K562 (cell line): ENCODE results near the gene MRPL30. TPM values are rescaled to one million over a fixed set of nuclear protein-coding genes. Genes with fewer than 3 reads are reported as not detected.

Experiments used
- ASH1L ChIP-seq: fragments of 450-650 bp; IDR thresholded peaks from 2 replicates; pipeline ENCODE4 v1.6.1; 2018; ENCODE audit warnings: borderline replicate concordance, mild to moderate bottlenecking, low read depth; ENCODE audit not compliant: partially characterized antibody
- BCL6 ChIP-seq: fragments of 250-450 bp; sonication (Bioruptor Pico); IDR thresholded peaks from 2 replicates; pipeline ENCODE4 v1.4.0; 2020
- CCNT2 ChIP-seq: IDR thresholded peaks from 2 replicates; pipeline ENCODE4 v1.6.1; 2011; ENCODE audit warnings: borderline replicate concordance, low read depth, mild to moderate bottlenecking, moderate library complexity, mixed read lengths, low read length; ENCODE audit not compliant: insufficient read length; ENCODE audit errors: extremely low read depth
- COPS2 ChIP-seq: fragments of 450-650 bp; conservative IDR thresholded peaks from 2 replicates; pipeline ENCODE4 v1.6.1; 2016; ENCODE audit warnings: mild to moderate bottlenecking, moderate library complexity
- CREB3 ChIP-seq: fragments of 450-650 bp; conservative IDR thresholded peaks from 2 replicates; pipeline ENCODE4 v1.6.1; 2016; ENCODE audit warnings: missing genetic modification characterization, low read depth, mild to moderate bottlenecking, missing compliant biosample characterization, moderate library complexity
- E2F5 ChIP-seq: sonication (generic); formaldehyde crosslinking; IDR thresholded peaks from 2 replicates; pipeline ENCODE4 v1.8.0; 2022; ENCODE audit warnings: mild to moderate bottlenecking, missing genetic modification reagents
- FOXA3 ChIP-seq, 2 experiments: fragments of 450-650 bp in 1 of 2; sonication (generic) in 1 of 2; formaldehyde crosslinking; IDR thresholded peaks in 1 of 2; conservative IDR thresholded peaks in 1 of 2; 2 replicates each; pipeline versions ENCODE4 v1.4.0 to v1.8.0; 2020 to 2022; ENCODE audit warnings: mild to moderate bottlenecking in 2 of 2, missing genetic modification reagents in 1 of 2
- GABPA ChIP-seq: fragments of 200-800 bp; sonication (Bioruptor generic); conservative IDR thresholded peaks from 2 replicates; pipeline ENCODE4 v1.6.1; 2016; ENCODE audit warnings: low read depth, missing genetic modification characterization, missing compliant biosample characterization
- HDAC3 ChIP-seq: fragments of 450-650 bp; IDR thresholded peaks from 2 replicates; pipeline ENCODE4 v1.6.1; 2018; ENCODE audit warnings: borderline replicate concordance, mild to moderate bottlenecking, moderate library complexity; ENCODE audit not compliant: partially characterized antibody
- HDAC8 ChIP-seq: fragments of 450-650 bp; IDR thresholded peaks from 2 replicates; pipeline ENCODE4 v1.6.1; 2016; ENCODE audit warnings: mild to moderate bottlenecking, missing genetic modification characterization, moderate library complexity, missing compliant biosample characterization
- HDGF ChIP-seq: fragments of 450-650 bp; IDR thresholded peaks from 2 replicates; pipeline ENCODE4 v1.6.1; 2016
- HIVEP1 ChIP-seq: fragments of 250-450 bp; sonication (Bioruptor Pico); IDR thresholded peaks from 2 replicates; pipeline ENCODE4 v1.4.0; 2020; ENCODE audit warnings: mild to moderate bottlenecking
- HMG20A ChIP-seq: fragments of 450-650 bp; formaldehyde crosslinking; conservative IDR thresholded peaks from 2 replicates; pipeline ENCODE4 v1.4.0; 2020; ENCODE audit warnings: mild to moderate bottlenecking, mixed read lengths
- HNRNPK ChIP-seq: fragments of 200-400 bp; formaldehyde crosslinking; IDR thresholded peaks from one replicate; pipeline ENCODE4 v1.6.1; 2018; ENCODE audit warnings: mild to moderate bottlenecking, low read depth, low read length; ENCODE audit not compliant: poor library complexity, severe bottlenecking
- KLF1 ChIP-seq: fragments of 450-650 bp; IDR thresholded peaks from 2 replicates; pipeline ENCODE4 v1.6.1; 2016; ENCODE audit warnings: missing genetic modification characterization, missing compliant biosample characterization
- PCBP1 ChIP-seq: fragments of 200-400 bp; formaldehyde crosslinking; IDR thresholded peaks from 2 replicates; pipeline ENCODE4 v1.6.1; 2018; ENCODE audit warnings: mild to moderate bottlenecking, low read depth, low read length; ENCODE audit not compliant: poor library complexity, severe bottlenecking
- RBM22 ChIP-seq: fragments of 200-400 bp; formaldehyde crosslinking; IDR thresholded peaks from 2 replicates; pipeline ENCODE4 v1.6.1; 2018; ENCODE audit warnings: low read length, low read depth; ENCODE audit not compliant: poor library complexity, severe bottlenecking
- RBM34 ChIP-seq: fragments of 200-400 bp; formaldehyde crosslinking; IDR thresholded peaks from 2 replicates; pipeline ENCODE4 v1.6.1; 2018; ENCODE audit warnings: low read length, borderline replicate concordance; ENCODE audit not compliant: insufficient read depth
- SMARCA4 ChIP-seq: fragments of 450-650 bp; IDR thresholded peaks from 2 replicates; pipeline ENCODE4 v1.6.1; 2016
- TBP ChIP-seq: optimal IDR thresholded peaks from 2 replicates; pipeline ENCODE3; 2011; ENCODE audit warnings: low read depth, low read length, improper control_type of control experiment
- TFAP4 ChIP-seq: sonication (generic); formaldehyde crosslinking; IDR thresholded peaks from 2 replicates; pipeline ENCODE4 v1.8.0; 2022; ENCODE audit warnings: missing genetic modification reagents, mild to moderate bottlenecking, moderate library complexity, borderline replicate concordance
- ZNF395 ChIP-seq: fragments of 200-800 bp; sonication (Bioruptor generic); IDR thresholded peaks from 2 replicates; pipeline ENCODE4 v1.6.1; 2017; ENCODE audit warnings: missing genetic modification characterization, missing compliant biosample characterization
- ZNF444 ChIP-seq: fragments of 250-450 bp; sonication (Bioruptor Pico); IDR thresholded peaks from 2 replicates; pipeline ENCODE4 v1.4.0; 2020; ENCODE audit warnings: mild to moderate bottlenecking, moderate library complexity
- ZNF785 ChIP-seq: fragments of 250-450 bp; sonication (Bioruptor Pico); IDR thresholded peaks from 2 replicates; pipeline ENCODE4 v1.4.0; 2020; ENCODE audit warnings: mild to moderate bottlenecking
- polyA plus RNA-seq, 8 experiments: library from polyadenylated mRNA; depleted of rRNA in 4 of 8; stranded (reverse) in 5 of 8; unstranded in 3 of 8; fragments of >200 nt; fragmentation: Nextera tagmentation in 2 of 8; fragmentation: Illumina TruSeq in 1 of 8; extraction: Ambion mirVana in 2 of 8; extraction: Trizol in 1 of 8; gene quantifications; 2 replicates each; pipeline versions ENCODE4 v1.2.1 to v1.2.3, GENCODE V29; 2011 to 2014; ENCODE audit warnings: inconsistent platforms in 1 of 8, missing spikeins in 1 of 8
- total RNA-seq, 7 experiments: library from RNA; depleted of rRNA in 6 of 7; stranded (reverse); fragments of >200 nt in 6 of 7; fragmentation: Illumina TruSeq in 2 of 7; extraction: Trizol in 2 of 7; gene quantifications; 2 replicates each; pipeline versions ENCODE4 v1.2.1 to v1.2.3, GENCODE V29; 2011 to 2021; ENCODE audit warnings: low replicate concordance in 1 of 7

Gene MRPL30
- total and polyA plus RNA-seq, 9 of the 15 experiments (the other 6 are each of a cell fraction or from before 2014, with no cell fraction given) = 63.3 to 130 (median 87.0) TPM

- TF ChIP-seq HDAC3 (peak; percentile 35), CREB3 (tag) (no peak), RBM34 (no peak), COPS2 (no peak), HDAC8 (tag) (no peak), ASH1L (peak; percentile 59), ZNF395 (CRISPR knock-in tag) (peak; percentile 80; the same call in 1 of the 2 replicates), TFAP4 (peak; percentile 68), E2F5 (CRISPR knock-in tag) (no peak), HNRNPK (no peak), PCBP1 (no peak), RBM22 (no peak), ZNF785 (no peak), HMG20A (CRISPR knock-in tag) (no peak), HDGF (no peak), FOXA3 (CRISPR knock-in tag; conservative IDR thresholded peaks at IDR 0.05 in 1 of 2, IDR thresholded peaks at IDR 0.05 in 1 of 2) (no peak), BCL6 (CRISPR knock-in tag) (no peak), GABPA (tag) (peak; percentile 97), CCNT2 (no peak), TBP (peak; percentile 98), HIVEP1 (CRISPR knock-in tag) (peak; percentile 92), SMARCA4 (no peak), KLF1 (tag) (no peak), ZNF444 (CRISPR knock-in tag) (no peak)
Observed at GRCh38 chr2:99180755-99181623, at the start of gene MRPL30, which contains the start of gene MITD1 (continued).
